LNCAP (cell line): ENCODE measurements around the gene MPZL2.

Experiments used
- CTCF ChIP-seq: fragments of 450-650 bp; IDR thresholded peaks from 2 replicates; pipeline ENCODE4 v1.5.1; 2017; ENCODE audit warnings: mild to moderate bottlenecking

The MPZL2 gene

GRCh38 chr11:118223992-118224391, 40.1 kb downstream of the MPZL2 start:
- TF ChIP-seq CTCF: no peak

GRCh38 chr11:118223570-118223969, 40.5 kb downstream of the MPZL2 start:
- TF ChIP-seq CTCF: no peak

GRCh38 chr11:118222437-118222836, 41.7 kb downstream of the MPZL2 start:
- TF ChIP-seq CTCF: no peak

GRCh38 chr11:118221419-118221818, 42.7 kb downstream of the MPZL2 start:
- no peak for TF ChIP-seq CTCF

GRCh38 chr11:118219732-118220131, 44.4 kb downstream of the MPZL2 start:
- TF ChIP-seq CTCF: no peak

- no peak for TF ChIP-seq CTCF
Measured at GRCh38 chr11:118219244-118219643, 44.9 kb downstream of the MPZL2 start.

- TF ChIP-seq CTCF: no peak
Measured at GRCh38 chr11:118217575-118217974, 46.5 kb downstream of the MPZL2 start.
